ENCODE data around the gene MATR3. TPM values are rescaled to one million over a fixed set of nuclear protein-coding genes. Genes with fewer than 3 reads are reported as not detected.
"Not testable (repeated sequence)": the region's sequence is repeated elsewhere in the genome, so short reads cannot be mapped to it uniquely, and the experiment has no call there.

MATR3 gene
- total RNA-seq, 1 experiment from 2014 or later = 346 TPM

- in situ Hi-C loops (cut with HindIII; ENCODE audit: low sequenced_read_pairs) = no loop called here
- peak; percentile 98 for DNase-seq (ENCODE audit: low spot score)
Observed at GRCh38 chr5:139341689-139342422, 48.3 kb downstream of the MATR3 start, which contains the start of gene PAIP2. Gene PAIP2 (plus strand): TSS chr5:139341854. CDS start chr5:139363785, 21,931 bp downstream.

GRCh38 chr5:139342423-139342723 is 48.8 kb downstream of the MATR3 start:
- in situ Hi-C loops (cut with HindIII; ENCODE audit: low sequenced_read_pairs) = no loop called here
- no peak for DNase-seq (ENCODE audit: low spot score)

GRCh38 chr5:139343476-139343875 is 49.9 kb downstream of the MATR3 start:
- no peak for DNase-seq (ENCODE audit: low spot score)
- in situ Hi-C loops (cut with HindIII; ENCODE audit: low sequenced_read_pairs) = no loop called here

- in situ Hi-C loops (cut with HindIII; ENCODE audit: low sequenced_read_pairs) = no loop called here
- DNase-seq (ENCODE audit: low spot score) = no peak
Observed at GRCh38 chr5:139344177-139344576, 50.6 kb downstream of the MATR3 start.

GRCh38 chr5:139345442-139345841 is 51.9 kb downstream of the MATR3 start:
- DNase-seq (ENCODE audit: low spot score); in situ Hi-C loops (cut with HindIII; ENCODE audit: low sequenced_read_pairs): not testable (repeated sequence)

- in situ Hi-C loops (cut with HindIII; ENCODE audit: low sequenced_read_pairs); DNase-seq (ENCODE audit: low spot score): not testable (repeated sequence)
Observed at GRCh38 chr5:139347863-139348262, 54.3 kb downstream of the MATR3 start.

- DNase-seq (ENCODE audit: low spot score) = no peak
- in situ Hi-C loops (cut with HindIII; ENCODE audit: low sequenced_read_pairs) = no loop called here
Observed at GRCh38 chr5:139354186-139354585, 60.6 kb downstream of the MATR3 start.

- in situ Hi-C loops (cut with HindIII; ENCODE audit: low sequenced_read_pairs); DNase-seq (ENCODE audit: low spot score): not testable (repeated sequence)
Observed at GRCh38 chr5:139355900-139356299, 62.4 kb downstream of the MATR3 start.

- DNase-seq (ENCODE audit: low spot score) = no peak
Observed at GRCh38 chr5:139358064-139358463, 64.5 kb downstream of the MATR3 start.

GRCh38 chr5:139360384-139360783 is 66.8 kb downstream of the MATR3 start:
- no peak for DNase-seq (ENCODE audit: low spot score)
- in situ Hi-C loops (cut with HindIII; ENCODE audit: low sequenced_read_pairs) = no loop called here

More at GRCh38 chr5:139358064-139358463, 64.5 kb downstream of the MATR3 start:
- in situ Hi-C loops (cut with HindIII; ENCODE audit: low sequenced_read_pairs) = no loop called here

GRCh38 chr5:139361835-139362429 is 68.4 kb downstream of the MATR3 start:
- DNase-seq (ENCODE audit: low spot score) = no peak
- in situ Hi-C loops (cut with HindIII; ENCODE audit: low sequenced_read_pairs) = no loop called here

GRCh38 chr5:139363937-139364336 is 70.4 kb downstream of the MATR3 start:
- in situ Hi-C loops (cut with HindIII; ENCODE audit: low sequenced_read_pairs) = no loop called here
- DNase-seq (ENCODE audit: low spot score) = no peak

- no peak for DNase-seq (ENCODE audit: low spot score)
- in situ Hi-C loops (cut with HindIII; ENCODE audit: low sequenced_read_pairs) = no loop called here
Observed at GRCh38 chr5:139364466-139364865, 70.9 kb downstream of the MATR3 start.

- DNase-seq (ENCODE audit: low spot score) = peak; percentile 33
- in situ Hi-C loops (cut with HindIII; ENCODE audit: low sequenced_read_pairs) = no loop called here
Observed at GRCh38 chr5:139368613-139369012, 75.1 kb downstream of the MATR3 start.

GRCh38 chr5:139369181-139369580 is 75.6 kb downstream of the MATR3 start:
- no peak for DNase-seq (ENCODE audit: low spot score)
- in situ Hi-C loops (cut with HindIII; ENCODE audit: low sequenced_read_pairs) = no loop called here

- no peak for DNase-seq (ENCODE audit: low spot score)
- in situ Hi-C loops (cut with HindIII; ENCODE audit: low sequenced_read_pairs) = no loop called here
Observed at GRCh38 chr5:139371482-139372435, 78.2 kb downstream of the MATR3 start.

- in situ Hi-C loops (cut with HindIII; ENCODE audit: low sequenced_read_pairs) = no loop called here
- DNase-seq (ENCODE audit: low spot score) = no peak
Observed at GRCh38 chr5:139374909-139375308, 81.4 kb downstream of the MATR3 start.

GRCh38 chr5:139376364-139376763 is 82.8 kb downstream of the MATR3 start:
- in situ Hi-C loops (cut with HindIII; ENCODE audit: low sequenced_read_pairs) = no loop called here
- DNase-seq (ENCODE audit: low spot score) = no peak

- in situ Hi-C loops (cut with HindIII; ENCODE audit: low sequenced_read_pairs) = no loop called here
- DNase-seq (ENCODE audit: low spot score) = no peak
Observed at GRCh38 chr5:139377226-139377625, 83.7 kb downstream of the MATR3 start.
